K562 (cell line): ENCODE results near the gene MAK. TPM values are rescaled to one million over a fixed set of nuclear protein-coding genes. Genes with fewer than 3 reads are reported as not detected.

Experiments
- CGGBP1 ChIP-seq: fragments of 250-450 bp; sonication (Bioruptor Pico); IDR thresholded peaks from 2 replicates; pipeline ENCODE4 v1.9.0; 2021; ENCODE audit warnings: mild to moderate bottlenecking
- CREB3 ChIP-seq: fragments of 450-650 bp; conservative IDR thresholded peaks from 2 replicates; pipeline ENCODE4 v1.6.1; 2016; ENCODE audit warnings: missing genetic modification characterization, low read depth, mild to moderate bottlenecking, missing compliant biosample characterization, moderate library complexity
- DPF2 ChIP-seq: fragments of 450-650 bp; IDR thresholded peaks from 2 replicates; pipeline ENCODE4 v1.6.1; 2016
- FOXJ2 ChIP-seq: fragments of 200-800 bp; sonication (Bioruptor generic); IDR thresholded peaks from 2 replicates; pipeline ENCODE4 v1.6.1; 2016; ENCODE audit warnings: missing genetic modification characterization, missing compliant biosample characterization
- HNRNPK ChIP-seq: fragments of 200-400 bp; formaldehyde crosslinking; IDR thresholded peaks from one replicate; pipeline ENCODE4 v1.6.1; 2018; ENCODE audit warnings: mild to moderate bottlenecking, low read depth, low read length; ENCODE audit not compliant: poor library complexity, severe bottlenecking
- MBD1 ChIP-seq: fragments of 250-450 bp; sonication (Bioruptor Pico); IDR thresholded peaks from 2 replicates; pipeline ENCODE4 v1.8.0; 2022; ENCODE audit warnings: inconsistent platforms
- ZBTB40 ChIP-seq, 2 experiments: fragments of 450-650 bp in 1 of 2; sonication (generic) in 1 of 2; formaldehyde crosslinking in 1 of 2; IDR thresholded peaks; 2 replicates each; pipeline versions ENCODE4 v1.7.1 to v1.9.0; 2016 to 2022; ENCODE audit warnings: inconsistent platforms in 1 of 2, mild to moderate bottlenecking in 1 of 2, missing genetic modification reagents in 1 of 2
- ZKSCAN8 ChIP-seq: fragments of 200-800 bp; sonication (Bioruptor generic); IDR thresholded peaks from 2 replicates; pipeline ENCODE4 v1.6.1; 2016; ENCODE audit warnings: missing genetic modification characterization, missing compliant biosample characterization
- ZNF592 ChIP-seq: fragments of 450-650 bp; IDR thresholded peaks from 2 replicates; pipeline ENCODE4 v1.6.1; 2017; ENCODE audit warnings: antibody characterized with exemption, mild to moderate bottlenecking
- polyA plus RNA-seq, 8 experiments: library from polyadenylated mRNA; depleted of rRNA in 4 of 8; stranded (reverse) in 5 of 8; unstranded in 3 of 8; fragments of >200 nt; fragmentation: Nextera tagmentation in 2 of 8; fragmentation: Illumina TruSeq in 1 of 8; extraction: Ambion mirVana in 2 of 8; extraction: Trizol in 1 of 8; gene quantifications; 2 replicates each; pipeline versions ENCODE4 v1.2.1 to v1.2.3, GENCODE V29; 2011 to 2014; ENCODE audit warnings: inconsistent platforms in 1 of 8, missing spikeins in 1 of 8
- total RNA-seq, 7 experiments: library from RNA; depleted of rRNA in 6 of 7; stranded (reverse); fragments of >200 nt in 6 of 7; fragmentation: Illumina TruSeq in 2 of 7; extraction: Trizol in 2 of 7; gene quantifications; 2 replicates each; pipeline versions ENCODE4 v1.2.1 to v1.2.3, GENCODE V29; 2011 to 2021; ENCODE audit warnings: low replicate concordance in 1 of 7

MAK gene
- total and polyA plus RNA-seq, 9 of the 15 experiments (the other 6 are each of a cell fraction or from before 2014, with no cell fraction given): 0.25 to 1.1 (median 0.53) TPM

- TF ChIP-seq ZBTB40 (IDR thresholded peaks at IDR 0.05) (0 out of 2 replicates have a peak, but pooled peaks have one; percentile 44), ZBTB40 (CRISPR knock-in tag; IDR thresholded peaks at IDR 0.05) (no peak), MBD1 (CRISPR knock-in tag) (0 out of 2 replicates have a peak, but pooled peaks have one; percentile 9), CREB3 (no peak), FOXJ2 (tag) (0 out of 2 replicates have a peak, but pooled peaks have one; percentile 52), DPF2 (peak; percentile 57), HNRNPK (no peak), ZNF592 (peak; percentile 47; the same call in 1 of the 2 replicates), CGGBP1 (CRISPR knock-in tag) (0 out of 2 replicates have a peak, but pooled peaks have one; percentile 1), ZKSCAN8 (CRISPR knock-in tag) (no peak)
These were observed 1.2 kb downstream of the MAK start (continued) for GRCh38 chr6:10837009-10837621.
